Colonic mucosa (tissue), 4 donors: ENCODE measurements around the gene SUGCT. TPM values are rescaled to one million over a fixed set of nuclear protein-coding genes. Genes with fewer than 3 reads are reported as not detected.

ENCODE experiments used
- DNase-seq: peaks from one replicate; pipeline ENCODE4 v3.0.0-alpha.2; 2020
- H3K27ac ChIP-seq: fragments of 200-600 bp; one replicate; pipeline ENCODE4 v1.8.0; 2021
- H3K27me3 ChIP-seq: fragments of 200-600 bp; one replicate; pipeline ENCODE4 v1.8.0; 2021
- H3K36me3 ChIP-seq: fragments of 200-600 bp; one replicate; pipeline ENCODE4 v1.8.0; 2021
- H3K4me1 ChIP-seq: fragments of 200-600 bp; one replicate; pipeline ENCODE4 v1.8.0; 2021; ENCODE audit warnings: mild to moderate bottlenecking
- H3K4me3 ChIP-seq: fragments of 200-600 bp; one replicate; pipeline ENCODE4 v1.8.0; 2021
- H3K9ac ChIP-seq, 2 donors: one replicate each; pipeline ENCODE4 v1.7.0; 2013; ENCODE audit warnings: control low read depth in 2 of 2, low read depth in 2 of 2, low read length in 2 of 2
- H3K9me3 ChIP-seq: fragments of 200-600 bp; one replicate; pipeline ENCODE4 v1.8.0; 2021
- intact Hi-C: fragments of 100-400 bp; cut with DNase I; formaldehyde crosslinking; loops from one replicate; pipeline ENCODE4 v1.14.1; 2022
- total RNA-seq, 2 donors: library from RNA; stranded (reverse); fragmentation: NEBNext Ultra II Directional in 1 of 2; extraction: Animal tissue kit (Norgen Biotek cat#: 25700) in 1 of 2; gene quantifications; one replicate each; pipeline ENCODE4 v1.2.1, GENCODE V29; 2021
- TF ChIP-seq, protein P1 (sequence below): fragments of 200-600 bp; IDR thresholded peaks from one replicate; pipeline ENCODE4 v1.8.0; 2022; ENCODE audit warnings: antibody characterized with exemption, mild to moderate bottlenecking
- donor health status: healthy.
- donor health status: DM: no; HTN: no; CAD: no.
- donor health status: DM: no; HTN: no; CAD: no.

The SUGCT gene
- total RNA-seq, 2 donors from 2014 or later: 3.6 to 15.1 TPM

GRCh38 chr7:40419806-40420205 lies 285.0 kb downstream of the SUGCT start:
- no peak for DNase-seq
- no peaks in the 10 kb centered on the region for H3K36me3 ChIP-seq
- intact Hi-C loops: no loop called here

GRCh38 chr7:40421433-40421832 lies 286.6 kb downstream of the SUGCT start:
- DNase-seq: no peak
- Histone ChIP-seq H3K9me3 (no peaks in the 10 kb centered on the region), H3K36me3 (no peaks in the 10 kb centered on the region), H3K27me3 (no peaks in the 10 kb centered on the region), H3K4me3 (no peak overlapping the region), H3K4me1 (peaks cover 3% of the 10 kb centered on the region), H3K27ac (no peak overlapping the region), H3K9ac (no peak overlapping the region)
- intact Hi-C loops: no loop called here
- TF ChIP-seq, protein P1, sequence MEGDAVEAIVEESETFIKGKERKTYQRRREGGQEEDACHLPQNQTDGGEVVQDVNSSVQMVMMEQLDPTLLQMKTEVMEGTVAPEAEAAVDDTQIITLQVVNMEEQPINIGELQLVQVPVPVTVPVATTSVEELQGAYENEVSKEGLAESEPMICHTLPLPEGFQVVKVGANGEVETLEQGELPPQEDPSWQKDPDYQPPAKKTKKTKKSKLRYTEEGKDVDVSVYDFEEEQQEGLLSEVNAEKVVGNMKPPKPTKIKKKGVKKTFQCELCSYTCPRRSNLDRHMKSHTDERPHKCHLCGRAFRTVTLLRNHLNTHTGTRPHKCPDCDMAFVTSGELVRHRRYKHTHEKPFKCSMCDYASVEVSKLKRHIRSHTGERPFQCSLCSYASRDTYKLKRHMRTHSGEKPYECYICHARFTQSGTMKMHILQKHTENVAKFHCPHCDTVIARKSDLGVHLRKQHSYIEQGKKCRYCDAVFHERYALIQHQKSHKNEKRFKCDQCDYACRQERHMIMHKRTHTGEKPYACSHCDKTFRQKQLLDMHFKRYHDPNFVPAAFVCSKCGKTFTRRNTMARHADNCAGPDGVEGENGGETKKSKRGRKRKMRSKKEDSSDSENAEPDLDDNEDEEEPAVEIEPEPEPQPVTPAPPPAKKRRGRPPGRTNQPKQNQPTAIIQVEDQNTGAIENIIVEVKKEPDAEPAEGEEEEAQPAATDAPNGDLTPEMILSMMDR: no peak

More at GRCh38 chr7:40419806-40420205, 285.0 kb downstream of the SUGCT start:
- Histone ChIP-seq H3K27me3 (no peaks in the 10 kb centered on the region), H3K9ac (no peak overlapping the region), H3K4me3 (no peak overlapping the region), H3K4me1 (peaks cover 3% of the 10 kb centered on the region), H3K27ac (no peak overlapping the region), H3K9me3 (no peaks in the 10 kb centered on the region)
- TF ChIP-seq, protein P1: no peak

GRCh38 chr7:40425696-40426095 lies 290.9 kb downstream of the SUGCT start:
- no peaks in the 10 kb centered on the region for H3K4me1 ChIP-seq
- no peak for DNase-seq
- TF ChIP-seq, protein P1: no peak
- no peaks in the 10 kb centered on the region for H3K27me3 ChIP-seq
- no peak overlapping the region for H3K27ac ChIP-seq
- no peak overlapping the region for H3K4me3 ChIP-seq
- H3K36me3 ChIP-seq: no peaks in the 10 kb centered on the region
- no peaks in the 10 kb centered on the region for H3K9me3 ChIP-seq
- H3K9ac ChIP-seq: no peak overlapping the region
- intact Hi-C loops: no loop called here

DNA sequence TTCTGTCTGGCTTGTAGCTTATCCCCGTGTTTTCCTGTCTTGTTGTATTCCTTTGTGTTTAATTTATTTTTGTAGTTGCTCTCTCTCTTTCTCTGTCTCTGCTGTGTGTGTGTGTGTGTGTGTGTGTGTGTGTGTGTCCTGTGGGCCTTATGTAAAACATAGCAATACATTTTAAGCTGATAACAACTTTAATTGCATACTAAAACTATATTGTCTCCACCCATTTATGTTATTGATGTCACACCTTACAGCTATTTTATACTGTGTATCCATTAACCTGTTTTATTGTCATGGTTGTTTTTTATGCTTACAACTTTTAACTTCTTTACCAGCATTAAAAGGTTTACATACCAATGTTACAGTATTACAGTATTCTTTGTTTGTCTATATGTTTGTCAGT lies 293.6 kb downstream of the SUGCT start:
- H3K9me3 ChIP-seq: no peaks in the 10 kb centered on the region
- TF ChIP-seq, protein P1: no peak
- no peak for DNase-seq
- intact Hi-C loops: no loop called here
- H3K27me3 ChIP-seq: no peaks in the 10 kb centered on the region
- no peak overlapping the region for H3K27ac ChIP-seq
- no peaks in the 10 kb centered on the region for H3K4me1 ChIP-seq
- H3K36me3 ChIP-seq: no peaks in the 10 kb centered on the region
- H3K9ac ChIP-seq: no peak overlapping the region
- H3K4me3 ChIP-seq: no peak overlapping the region

DNA sequence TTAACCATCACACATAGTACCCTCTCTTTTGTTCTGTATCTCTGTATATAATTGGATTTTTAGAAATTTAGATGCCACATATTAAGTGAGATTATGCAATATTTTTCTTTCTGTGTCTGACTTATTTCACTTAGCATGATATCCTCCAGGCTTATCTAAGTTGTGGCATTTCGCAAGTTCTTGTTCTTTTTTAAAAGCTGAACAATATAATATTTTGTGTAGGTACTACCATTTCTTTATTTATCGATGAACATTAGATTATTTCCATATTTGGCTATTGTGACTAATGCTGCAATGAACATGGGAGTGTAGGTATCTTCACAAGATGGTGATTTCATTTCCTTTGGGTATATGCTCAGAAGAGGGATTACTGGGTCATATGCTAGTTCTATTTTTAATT lies 295.0 kb downstream of the SUGCT start:
- Histone ChIP-seq H3K9me3 (no peaks in the 10 kb centered on the region), H3K4me3 (no peak overlapping the region), H3K27ac (no peak overlapping the region), H3K27me3 (no peaks in the 10 kb centered on the region), H3K9ac (no peak overlapping the region), H3K36me3 (no peaks in the 10 kb centered on the region), H3K4me1 (no peaks in the 10 kb centered on the region)
- DNase-seq: no peak
- TF ChIP-seq, protein P1: no peak
- intact Hi-C loops: no loop called here

DNA sequence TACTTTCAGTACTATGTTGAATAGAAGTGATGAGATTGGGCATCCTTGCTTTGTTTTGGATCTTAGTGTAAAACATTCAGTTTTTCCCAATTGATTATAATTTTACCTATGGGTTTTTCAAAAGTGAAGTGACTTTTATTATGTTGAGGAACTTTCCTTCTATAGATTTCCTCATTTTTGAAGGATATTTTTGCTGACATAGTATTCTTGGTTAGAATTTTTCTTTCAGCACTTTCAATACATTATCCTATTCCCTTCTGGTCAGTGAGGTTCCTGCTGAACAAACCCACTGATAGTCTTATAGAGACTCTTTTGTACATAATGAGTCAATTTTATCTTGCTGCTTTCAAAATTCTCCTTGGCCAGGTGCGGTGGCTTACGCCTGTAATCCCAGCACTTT lies 297.2 kb downstream of the SUGCT start:
- no peak overlapping the region for H3K27ac ChIP-seq

More for the DNA sequence above, 297.2 kb downstream of the SUGCT start:
- intact Hi-C loops: no loop called here
- TF ChIP-seq, protein P1: no peak
- Histone ChIP-seq H3K4me1 (no peaks in the 10 kb centered on the region), H3K27me3 (no peaks in the 10 kb centered on the region), H3K4me3 (no peak overlapping the region), H3K36me3 (no peaks in the 10 kb centered on the region), H3K9me3 (no peaks in the 10 kb centered on the region), H3K9ac (no peak overlapping the region)
- no peak for DNase-seq
